NCI-H146 (cell line): Measurements from ENCODE around the gene GBA2.

Experiments used
- DNase-seq: peaks from one replicate; lab custom pipeline; 2025; lab: John Stamatoyannopoulos, UW

GBA2 gene

GRCh38 chr9:35748858-35749514 lies at the start of gene GBA2, which contains the start of gene RGP1:
Gene GBA2, minus strand, starts transcription at chr9:35749228. Its CDS starts 524 bp downstream, at chr9:35748704.
Gene RGP1, plus strand, starts transcription at chr9:35749287. Its CDS starts 469 bp downstream, at chr9:35749756.
- peak; percentile 88 for DNase-seq

DNA sequence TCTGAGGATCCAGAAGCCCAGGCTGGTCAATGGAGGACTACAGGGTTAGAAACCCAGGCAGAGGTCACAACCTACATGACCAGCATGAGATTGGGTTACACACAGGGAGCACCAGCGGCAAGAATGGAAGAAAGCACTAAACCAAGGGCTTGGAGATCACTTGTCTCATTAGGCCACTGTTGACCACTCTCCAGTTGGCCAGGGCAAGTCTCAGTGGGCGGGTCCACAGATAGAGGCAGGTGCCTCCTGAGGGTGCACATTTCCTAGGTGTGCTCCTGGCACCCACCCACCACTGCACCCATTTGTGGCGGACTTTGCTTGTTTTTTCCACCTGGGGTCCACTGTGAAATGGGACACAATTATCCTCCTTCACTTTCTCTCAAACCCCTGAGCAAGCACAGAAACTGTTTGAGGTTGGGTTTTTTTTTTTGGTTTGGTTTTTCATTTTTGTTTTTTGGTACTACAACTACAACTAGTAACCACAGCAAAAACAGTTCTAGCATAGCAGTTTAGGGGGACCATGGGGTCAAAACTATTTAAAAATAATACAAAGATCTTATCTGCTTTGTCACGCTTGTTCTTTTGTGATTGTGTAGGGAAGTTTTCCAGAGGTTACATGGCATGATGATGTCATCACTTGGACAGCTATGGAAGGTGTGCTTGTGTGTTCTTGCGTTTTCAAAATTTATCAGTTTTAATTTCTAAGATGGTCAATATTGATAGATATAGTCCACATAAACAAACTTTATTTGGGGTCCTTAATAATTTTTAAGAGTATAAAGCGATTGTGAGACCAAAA lies 48.5 kb upstream of the GBA2 start:
- no peak for DNase-seq

- DNase-seq: no peak
These were observed 46.7 kb upstream of the GBA2 start for GRCh38 chr9:35795695-35796094.

DNA sequence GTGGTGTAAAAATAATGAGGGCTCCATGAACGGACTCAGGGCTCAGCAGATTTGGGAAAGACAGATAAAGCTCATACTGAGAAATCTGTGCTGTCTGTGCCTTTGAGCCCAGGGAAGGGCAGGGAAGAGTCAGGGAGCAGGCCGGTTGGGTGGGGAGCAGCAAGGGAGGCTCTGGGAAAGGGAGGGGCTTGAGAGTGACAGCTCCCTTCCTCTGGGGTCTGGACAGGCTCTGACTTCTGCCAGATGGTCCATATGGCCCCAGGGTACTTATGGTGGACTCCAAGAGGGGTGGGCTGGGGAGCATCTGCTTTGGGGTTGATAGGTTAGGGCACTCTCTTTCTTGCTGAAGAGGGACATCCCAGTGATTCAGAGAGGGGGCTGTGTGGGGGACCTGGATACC lies 44.4 kb upstream of the GBA2 start:
- DNase-seq: no peak

DNA sequence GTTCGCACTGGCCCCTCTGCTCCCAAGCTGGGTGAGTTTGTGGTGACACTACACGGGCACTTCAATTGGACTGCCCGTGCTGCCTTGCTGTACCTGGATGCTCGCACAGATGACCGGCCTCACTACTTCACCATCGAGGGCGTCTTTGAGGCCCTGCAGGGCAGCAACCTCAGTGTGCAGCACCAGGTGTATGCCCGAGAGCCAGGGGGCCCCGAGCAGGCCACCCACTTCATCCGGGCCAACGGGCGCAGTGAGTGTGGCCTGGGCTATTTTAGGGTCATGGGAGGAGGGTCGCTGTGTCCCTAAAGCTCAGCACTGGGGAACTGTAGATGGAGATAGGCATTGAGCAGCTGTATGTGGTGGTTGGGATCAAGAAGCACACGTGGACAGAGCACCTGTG lies 43.8 kb upstream of the GBA2 start:
- DNase-seq: no peak

DNA sequence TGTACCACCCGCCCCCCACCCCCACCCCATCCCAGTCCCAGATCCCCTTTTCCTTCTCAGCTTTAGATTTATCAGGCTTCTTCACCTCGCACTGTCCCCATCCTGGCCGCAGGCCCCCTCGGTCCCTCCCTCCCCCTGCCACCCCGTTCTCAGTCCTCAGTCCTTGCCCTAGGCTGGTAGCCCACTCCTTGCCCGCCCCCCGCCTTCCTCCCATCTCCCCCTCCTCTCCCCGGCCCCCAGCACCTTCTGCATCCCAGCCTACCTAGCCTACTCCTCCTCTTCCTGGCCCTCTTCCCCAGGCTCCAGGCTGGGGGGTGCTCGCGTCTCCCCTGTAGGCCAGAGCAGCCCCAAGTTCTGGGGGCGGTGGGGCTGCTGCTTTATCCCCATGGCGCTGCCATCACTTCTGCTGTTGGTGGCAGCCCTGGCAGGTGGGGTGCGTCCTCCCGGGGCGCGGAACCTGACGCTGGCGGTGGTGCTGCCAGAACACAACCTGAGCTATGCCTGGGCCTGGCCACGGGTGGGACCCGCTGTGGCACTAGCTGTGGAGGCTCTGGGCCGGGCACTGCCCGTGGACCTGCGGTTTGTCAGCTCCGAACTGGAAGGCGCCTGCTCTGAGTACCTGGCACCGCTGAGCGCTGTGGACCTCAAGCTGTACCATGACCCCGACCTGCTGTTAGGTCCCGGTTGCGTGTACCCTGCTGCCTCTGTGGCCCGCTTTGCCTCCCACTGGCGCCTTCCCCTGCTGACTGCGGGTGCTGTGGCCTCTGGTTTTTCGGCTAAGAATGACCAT lies 43.2 kb upstream of the GBA2 start:
- DNase-seq: no peak

DNA sequence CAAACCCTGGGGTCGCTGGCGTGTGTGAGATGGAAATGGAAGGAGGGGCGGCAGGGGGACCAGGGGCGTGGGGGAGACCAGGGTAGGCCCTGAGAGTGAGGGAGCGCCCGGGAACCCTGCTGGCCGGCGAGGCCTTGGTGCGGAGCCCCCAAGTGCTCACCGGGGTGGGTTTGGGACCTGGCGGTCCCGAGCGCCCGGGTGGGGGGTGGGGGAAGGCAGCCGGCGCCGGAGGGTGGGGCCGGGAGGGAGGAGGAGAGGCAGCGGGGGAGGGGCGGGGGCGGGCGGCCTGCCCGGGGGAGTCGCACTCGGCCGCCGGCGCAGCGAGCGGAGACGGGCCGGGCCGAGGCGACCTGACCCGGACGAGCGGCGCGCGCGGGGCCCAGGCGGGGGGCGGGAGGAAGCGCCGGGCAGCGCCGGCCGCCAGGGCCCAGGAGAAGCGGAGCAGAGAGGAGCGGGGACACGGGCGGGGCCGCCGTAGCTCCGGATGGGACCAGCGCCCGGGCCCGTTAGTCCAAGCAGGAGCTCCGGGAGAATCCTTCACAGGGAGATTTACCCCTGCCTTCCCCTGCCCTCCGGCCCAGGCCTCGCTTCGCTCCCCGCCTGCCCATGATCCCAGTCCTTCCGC lies 42.4 kb upstream of the GBA2 start, which contains the start of gene NPR2:
Gene NPR2 (plus strand): TSS at position 295 of the 625 bp plus-strand sequence. CDS start 818 bp downstream, outside the sequence.
- no peak for DNase-seq

DNA sequence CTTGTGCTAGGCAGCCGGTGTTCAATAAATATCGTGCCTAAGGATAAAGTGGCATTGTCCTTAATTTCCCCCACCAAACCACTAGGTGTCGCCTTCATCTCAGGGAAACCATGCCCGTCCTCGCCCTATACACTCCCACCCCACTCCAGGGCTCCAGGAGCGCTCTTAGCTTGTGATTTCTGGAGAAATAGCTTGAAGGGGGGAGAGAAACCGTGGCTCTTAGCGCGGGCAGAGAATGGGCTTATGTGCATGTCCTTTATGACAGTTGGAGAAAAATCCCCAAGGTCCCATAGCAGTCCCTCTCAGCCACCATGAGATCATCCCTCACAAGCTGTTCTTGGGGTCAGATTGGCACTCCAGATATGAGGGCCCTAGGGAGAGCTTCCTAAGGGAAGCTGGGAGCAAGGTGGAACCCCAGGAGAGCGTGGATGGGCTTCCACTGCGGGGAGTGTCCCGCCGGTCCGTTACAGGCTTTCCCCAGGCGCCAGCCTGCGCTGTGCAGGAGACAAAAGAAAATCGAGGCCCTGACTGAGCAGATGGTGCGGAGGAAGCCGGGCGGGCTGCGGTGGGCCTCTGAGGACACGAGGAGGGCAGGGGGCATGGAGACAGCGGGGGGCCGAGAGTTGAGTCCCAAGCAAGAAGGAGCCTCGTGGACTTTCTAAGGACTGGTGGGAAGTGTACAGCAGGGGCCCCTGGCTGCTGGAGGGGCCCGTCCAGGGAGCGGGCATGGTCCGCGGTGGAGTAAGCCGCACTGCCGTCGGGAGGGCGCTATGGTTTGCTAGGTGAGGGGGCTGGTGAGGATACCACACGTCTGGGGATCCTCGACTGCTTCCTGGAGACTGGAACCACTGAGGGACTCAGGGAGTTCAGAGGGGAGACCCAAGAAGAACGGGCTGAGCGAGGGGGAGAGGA lies 41.6 kb upstream of the GBA2 start:
- peak; percentile 68 for DNase-seq

- DNase-seq: no peak
These were observed 41.0 kb upstream of the GBA2 start for GRCh38 chr9:35790025-35790384.

GRCh38 chr9:35789541-35789940 lies 40.5 kb upstream of the GBA2 start:
- DNase-seq: no peak

DNA sequence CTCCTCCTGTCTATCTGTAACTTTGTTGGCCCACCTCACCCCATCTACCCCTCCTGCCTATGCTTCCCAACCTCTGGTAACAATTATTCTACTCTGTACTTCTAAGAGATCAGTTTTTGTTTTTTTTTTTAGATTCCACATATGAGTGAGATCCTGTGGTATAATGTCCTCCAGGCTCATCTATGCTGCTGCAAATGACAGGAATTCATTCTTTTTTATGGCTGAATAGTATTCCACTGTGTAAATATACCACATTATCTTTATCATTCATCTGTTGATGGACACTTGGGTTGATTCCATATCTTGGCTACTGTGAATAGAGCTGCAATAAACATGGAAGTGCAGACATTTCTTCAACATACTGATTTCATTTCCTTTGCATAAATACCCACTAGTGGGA lies 34.4 kb upstream of the GBA2 start:
- DNase-seq: no peak

DNA sequence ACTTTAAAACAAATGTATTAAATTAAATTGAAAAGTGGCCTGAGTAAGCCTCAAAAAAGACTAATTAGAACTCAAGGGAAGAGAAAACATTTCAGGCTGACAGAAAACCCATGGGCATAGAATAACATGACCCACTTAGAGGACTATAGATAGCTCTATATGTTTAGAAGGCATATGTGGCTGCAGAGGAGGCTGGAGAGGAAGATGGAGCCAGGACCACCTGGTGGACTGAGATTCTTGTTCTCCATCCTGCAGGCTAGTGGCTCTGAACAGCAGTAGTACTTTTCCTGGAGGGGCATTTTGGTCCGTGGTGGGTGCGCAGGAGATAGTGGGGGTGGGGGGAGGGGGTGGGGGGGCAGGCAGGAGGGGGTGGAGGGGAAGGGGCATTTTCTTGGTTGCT lies 32.0 kb upstream of the GBA2 start:
- DNase-seq: no peak

GRCh38 chr9:35778496-35778895 lies 29.5 kb upstream of the GBA2 start:
- peak; percentile 12 for DNase-seq

DNA sequence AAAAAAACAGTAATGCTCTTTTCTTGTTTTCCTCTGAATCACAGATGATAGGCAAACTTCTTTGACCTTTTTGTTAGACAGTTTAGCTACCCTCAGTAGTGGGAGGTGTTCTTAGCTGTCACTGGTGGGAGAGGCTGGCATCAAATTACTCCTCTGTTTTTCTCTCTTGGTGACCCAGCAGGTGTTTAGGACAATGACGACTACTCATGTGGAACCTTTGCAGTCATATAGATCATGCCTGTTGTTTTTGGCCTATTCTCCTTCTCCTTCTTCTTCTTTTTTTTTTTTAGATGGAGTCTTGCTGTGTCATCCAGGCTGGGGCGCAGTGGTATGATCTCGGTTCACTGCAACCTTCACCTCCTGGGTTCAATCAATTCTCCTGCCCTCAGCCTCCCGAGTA lies 27.0 kb upstream of the GBA2 start:
- peak; percentile 96 for DNase-seq

- DNase-seq: peak; percentile 66
These were observed 26.0 kb upstream of the GBA2 start for GRCh38 chr9:35774907-35775635.

DNA sequence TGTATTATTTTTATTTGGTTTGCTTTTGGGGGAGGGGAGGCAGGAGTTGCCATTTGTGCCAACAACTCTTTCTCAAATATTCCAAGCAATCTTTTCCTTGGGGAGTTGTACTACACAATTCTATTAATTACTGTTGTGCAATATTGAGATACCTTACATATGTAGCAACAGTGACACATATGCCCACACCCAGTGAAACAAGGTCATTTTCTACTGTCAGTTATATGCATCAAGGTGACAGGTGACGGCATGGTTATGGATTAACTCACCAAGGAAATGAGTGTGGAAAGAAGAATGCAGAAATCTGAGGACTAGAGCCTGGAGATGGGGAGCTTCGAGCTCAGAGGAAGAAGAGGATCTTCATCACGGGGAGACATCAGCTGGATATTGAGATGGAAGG lies 22.9 kb upstream of the GBA2 start:
- peak; percentile 23 for DNase-seq

- peak; percentile 68 for DNase-seq
These were observed 22.5 kb upstream of the GBA2 start for GRCh38 chr9:35771534-35771933.

- no peak for DNase-seq
These were observed 22.0 kb upstream of the GBA2 start for GRCh38 chr9:35771075-35771433.

DNA sequence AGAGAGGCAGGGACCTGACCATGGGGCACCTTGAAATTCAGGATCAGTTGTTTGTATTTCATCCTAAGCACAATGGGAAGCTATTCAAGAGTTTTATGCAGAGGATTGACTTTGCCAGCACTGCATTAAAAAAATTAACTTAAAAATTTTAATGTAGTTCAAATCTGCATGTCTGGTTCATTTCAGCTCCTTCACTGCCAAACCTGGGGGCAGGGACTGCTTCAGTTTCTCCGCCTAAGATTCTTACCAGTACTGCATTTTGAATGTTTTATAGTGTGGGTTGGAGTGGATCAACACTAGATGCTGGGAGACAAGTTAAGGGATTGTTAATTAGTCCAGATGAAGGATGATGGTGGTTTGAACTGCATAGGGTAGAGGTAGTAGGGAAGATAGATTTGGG lies 20.7 kb upstream of the GBA2 start:
- no peak for DNase-seq

- no peak for DNase-seq
These were observed 18.4 kb upstream of the GBA2 start for GRCh38 chr9:35767458-35767857.

GRCh38 chr9:35766997-35767396 lies 18.0 kb upstream of the GBA2 start:
- DNase-seq: no peak
